Sciatic nerve (tissue), 2 donors: ENCODE data around the gene BSG. TPM values are rescaled to one million over a fixed set of nuclear protein-coding genes. Genes with fewer than 3 reads are reported as not detected.
"Not testable (repeated sequence)": the region's sequence is repeated elsewhere in the genome, so short reads cannot be mapped to it uniquely, and the experiment has no call there.

Experiments used
- ATAC-seq: fragments of 200-7000 bp; cut with Tn5 transposase; one replicate; pipeline ENCODE4 v1.9.1; 2020; ENCODE audit warnings: mild to moderate bottlenecking, moderate library complexity
- DNase-seq: peaks from one replicate; pipeline ENCODE4 v3.0.0-alpha.2; 2020; ENCODE audit warnings: low spot score
- intact Hi-C: fragments of 100-400 bp; cut with DNase I; formaldehyde crosslinking; loops from one replicate; pipeline ENCODE4 v1.14.2; 2022
- total RNA-seq: library from RNA; stranded (reverse); fragmentation: NEBNext Ultra II Directional; extraction: Animal tissue kit (Norgen Biotek cat#: 25700); gene quantifications from one replicate; pipeline ENCODE4 v1.2.1, GENCODE V29; 2021
- donor health status: DM: no; HTN: no; CAD: no.
- donor health status: DM: no; HTN: no; CAD: no.

BSG gene
- total RNA-seq, 1 donor from 2014 or later = 246 TPM

- no peak for DNase-seq
- intact Hi-C loops = no loop called here
- ATAC-seq = no peak
Observed at GRCh38 chr19:613732-614567, 41.6 kb downstream of the BSG start.

- intact Hi-C loops = no loop called here
- ATAC-seq (no peak), DNase-seq (no peak)
Observed at GRCh38 chr19:615619-616018, 43.2 kb downstream of the BSG start.

- DNase-seq (no peak), ATAC-seq (no peak)
- intact Hi-C loops = no loop called here
Observed at GRCh38 chr19:616062-616700, 43.8 kb downstream of the BSG start.

GRCh38 chr19:616747-617526, 44.5 kb downstream of the BSG start:
- DNase-seq = peak; percentile 65
- intact Hi-C loops = no loop called here
- ATAC-seq = no peak

- ATAC-seq (no peak), DNase-seq (no peak)
- intact Hi-C loops = no loop called here
Observed at GRCh38 chr19:617551-618246, 45.3 kb downstream of the BSG start.

- no peak for ATAC-seq
- no peak for DNase-seq
- intact Hi-C loops = no loop called here
Observed at GRCh38 chr19:618247-618619, 45.8 kb downstream of the BSG start.

GRCh38 chr19:618674-619285, 46.4 kb downstream of the BSG start:
- peak; percentile 57 for DNase-seq
- intact Hi-C loops = no loop called here

GRCh38 chr19:619286-620002, 47.0 kb downstream of the BSG start:
- DNase-seq = peak; percentile 54
- ATAC-seq = no peak
- intact Hi-C loops = no loop called here

More at GRCh38 chr19:618674-619285, 46.4 kb downstream of the BSG start:
- no peak for ATAC-seq

- intact Hi-C loops = no loop called here
- DNase-seq = no peak
- ATAC-seq = no peak
Observed at GRCh38 chr19:620166-620862, 47.9 kb downstream of the BSG start.

GRCh38 chr19:621191-621590, 48.8 kb downstream of the BSG start:
- intact Hi-C loops, DNase-seq, ATAC-seq: not testable (repeated sequence)

GRCh38 chr19:621819-622218, 49.4 kb downstream of the BSG start:
- intact Hi-C loops = no loop called here
- DNase-seq (no peak), ATAC-seq (no peak)

GRCh38 chr19:622666-623065, 50.3 kb downstream of the BSG start:
- intact Hi-C loops = no loop called here
- ATAC-seq = no peak
- no peak for DNase-seq

GRCh38 chr19:623175-623916, 51.0 kb downstream of the BSG start:
- DNase-seq (no peak), ATAC-seq (peak; percentile 68)
- intact Hi-C loops = no loop called here

- ATAC-seq (peak; percentile 95), DNase-seq (peak; percentile 89)
- intact Hi-C loops = no loop called here
Observed at GRCh38 chr19:623974-624373, 51.6 kb downstream of the BSG start.

- intact Hi-C loops = no loop called here
- no peak for DNase-seq
- ATAC-seq = peak; percentile 4
Observed at GRCh38 chr19:624433-625109, 52.2 kb downstream of the BSG start.

- no peak for DNase-seq
- intact Hi-C loops = no loop called here
Observed at GRCh38 chr19:625257-625656, 52.9 kb downstream of the BSG start.

More at GRCh38 chr19:625257-625656, 52.9 kb downstream of the BSG start:
- no peak for ATAC-seq
